NOMO-1 treated with dmso at 0.1 percent for 144 hours (cell line): Measurements from ENCODE around the gene SRD5A3.
A peak's percentile ranks its signal among the peaks of the same experiment; 100 is the strongest.

ENCODE experiments used
- DNase-seq: peaks from one replicate; lab custom pipeline; 2025; ENCODE audit not compliant: unreplicated experiment; lab: John Stamatoyannopoulos, UW

The SRD5A3 gene

DNA sequence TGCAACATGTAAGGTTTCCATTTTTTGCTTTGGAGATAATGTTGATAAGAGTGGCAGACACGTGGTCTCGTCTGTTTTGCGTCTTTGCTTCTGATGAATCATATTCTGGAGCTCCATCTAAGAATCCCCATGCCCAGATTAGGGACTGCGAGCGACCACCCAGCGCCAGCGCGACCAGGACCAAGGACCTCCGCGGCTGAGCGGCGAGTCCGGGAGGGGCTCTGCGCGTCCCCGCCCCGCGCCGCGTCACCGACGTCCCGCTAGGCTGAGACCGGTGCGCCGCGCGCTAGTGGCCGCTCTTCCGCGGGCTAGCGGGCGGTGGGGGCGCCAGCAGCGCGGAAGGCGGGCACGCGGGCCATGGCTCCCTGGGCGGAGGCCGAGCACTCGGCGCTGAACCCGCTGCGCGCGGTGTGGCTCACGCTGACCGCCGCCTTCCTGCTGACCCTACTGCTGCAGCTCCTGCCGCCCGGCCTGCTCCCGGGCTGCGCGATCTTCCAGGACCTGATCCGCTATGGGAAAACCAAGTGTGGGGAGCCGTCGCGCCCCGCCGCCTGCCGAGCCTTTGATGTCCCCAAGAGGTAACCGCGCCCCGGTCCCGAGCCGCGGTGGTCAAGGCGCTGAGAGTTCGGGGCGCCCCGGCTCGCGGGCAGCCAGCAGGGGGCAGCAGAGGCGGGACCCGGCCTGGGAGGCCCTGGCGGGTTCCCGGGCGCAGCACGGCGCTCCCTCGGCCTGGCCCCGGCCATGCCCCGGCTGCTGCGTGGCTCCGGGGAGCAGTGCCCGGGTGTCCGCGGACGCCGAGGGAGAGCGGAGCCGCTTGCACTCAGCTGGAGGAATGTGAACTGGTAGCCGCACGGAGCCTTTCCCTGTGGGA, at the start of gene SRD5A3:
SRD5A3 (plus strand) TSS at position 263 of the 871 bp plus-strand sequence; CDS start at position 358, 95 bp downstream.
- peak; percentile 67 for DNase-seq

- no peak for DNase-seq
These were observed 48.7 kb upstream of the SRD5A3 start for GRCh38 chr4:55297346-55297745.

GRCh38 chr4:55303760-55304165, 42.3 kb upstream of the SRD5A3 start:
- no peak for DNase-seq

- DNase-seq: no peak
These were observed 41.7 kb upstream of the SRD5A3 start for GRCh38 chr4:55304303-55304702.

- no peak for DNase-seq
These were observed 38.0 kb upstream of the SRD5A3 start for GRCh38 chr4:55308071-55308470.

DNA sequence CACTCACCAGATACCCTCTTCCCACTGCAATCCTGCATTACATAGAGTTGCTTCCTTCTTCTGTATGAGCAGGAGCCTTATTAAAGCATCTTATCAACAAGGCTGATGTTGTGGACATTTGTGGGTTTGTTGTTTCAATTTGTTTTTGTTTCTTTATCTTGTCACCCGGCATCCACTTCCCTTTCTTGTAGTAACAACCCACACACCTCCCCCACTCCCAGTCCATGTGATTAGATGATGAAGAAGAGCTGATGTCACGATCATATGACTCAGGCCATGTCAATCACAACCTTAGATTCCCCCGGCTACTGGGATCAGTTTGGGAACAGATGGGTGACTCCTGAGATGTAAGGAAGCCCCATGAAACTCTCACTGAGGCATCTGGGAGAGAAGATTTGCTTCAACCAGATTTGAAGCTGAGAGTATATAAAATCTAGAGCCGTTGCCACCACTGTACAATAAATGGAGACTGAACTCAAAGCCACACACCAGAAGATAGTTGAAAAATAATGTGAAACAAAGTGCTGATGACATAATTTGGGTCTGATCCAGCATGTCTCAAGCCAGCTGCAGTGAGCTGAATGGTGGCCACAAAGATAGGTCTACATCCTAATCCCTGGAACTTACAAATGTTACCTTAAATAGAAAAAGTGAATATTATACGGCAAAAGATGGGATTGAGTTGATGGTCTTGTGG, 34.1 kb upstream of the SRD5A3 start:
- DNase-seq: no peak

- DNase-seq: no peak
These were observed 33.4 kb upstream of the SRD5A3 start for GRCh38 chr4:55312489-55313101.

GRCh38 chr4:55314141-55314820, 31.8 kb upstream of the SRD5A3 start:
- no peak for DNase-seq

DNA sequence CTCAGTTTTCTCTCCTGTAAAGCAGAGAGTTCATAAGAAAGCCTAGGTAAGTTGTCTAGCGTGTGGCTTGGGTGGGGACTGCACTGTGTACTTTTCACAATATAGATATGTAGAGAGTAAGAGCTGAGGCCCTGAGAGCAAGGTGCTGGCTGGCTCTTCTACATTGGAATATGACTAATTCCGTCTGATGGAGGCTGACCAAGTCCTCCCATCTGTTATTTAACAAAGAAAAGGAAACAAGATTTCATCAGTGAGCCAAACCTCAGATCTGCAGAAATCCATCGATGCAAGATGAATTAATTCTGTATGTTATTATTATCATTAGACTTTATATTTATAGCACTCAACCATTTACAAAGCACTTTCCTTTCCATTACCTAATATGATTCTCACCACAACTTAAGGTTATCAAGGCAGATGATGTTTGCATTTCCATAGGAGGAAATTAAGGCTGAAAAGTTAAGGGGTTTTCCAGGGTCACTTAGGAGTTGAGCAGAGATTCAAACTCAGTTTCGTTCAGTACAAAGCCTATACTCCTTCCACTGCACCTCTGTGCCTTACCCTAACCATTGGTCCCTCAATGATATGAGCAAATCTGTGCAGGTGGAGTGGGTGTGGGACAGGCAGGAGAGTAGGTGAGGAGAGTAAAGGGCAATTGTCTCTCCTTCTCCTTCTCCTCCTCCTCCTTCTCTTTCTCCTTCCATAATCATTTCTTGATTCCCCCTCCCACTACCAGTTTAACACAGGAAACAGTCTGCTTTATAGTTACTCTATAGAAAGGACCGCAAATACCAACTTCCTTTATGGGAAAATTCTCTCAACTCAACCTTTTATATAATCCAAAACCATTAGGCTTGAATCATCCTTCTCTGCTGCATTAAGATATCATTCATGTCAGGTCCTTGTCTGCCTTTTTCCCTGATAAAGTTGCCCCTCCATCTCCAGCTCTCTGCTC, 27.6 kb upstream of the SRD5A3 start:
- DNase-seq: no peak

DNA sequence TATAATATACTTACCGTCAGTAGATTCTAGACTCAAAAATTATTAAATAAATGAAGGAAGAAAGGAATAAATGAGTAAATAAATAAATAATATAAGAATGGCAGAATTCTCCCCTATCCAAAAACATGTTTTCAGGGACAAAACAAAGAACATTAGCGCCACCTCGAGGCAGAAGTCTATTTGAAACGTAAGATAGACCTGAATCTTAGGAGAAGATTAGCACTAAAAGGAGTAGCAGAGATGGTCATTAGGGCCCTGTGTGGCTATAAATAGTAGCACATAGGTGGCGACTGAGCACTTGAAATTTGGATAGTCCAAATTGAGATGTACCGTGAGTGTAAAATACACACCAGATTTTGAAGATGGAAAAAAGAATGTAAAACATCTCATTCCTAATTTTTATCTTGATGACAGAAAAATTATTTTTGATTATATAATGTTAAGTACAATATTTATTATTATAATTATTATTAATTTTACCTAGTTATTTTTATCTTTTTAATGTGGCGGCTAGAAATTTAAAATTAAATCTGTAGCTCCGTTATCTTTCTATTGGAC, 24.3 kb upstream of the SRD5A3 start:
- DNase-seq: peak; percentile 61

- DNase-seq: no peak
These were observed 22.7 kb upstream of the SRD5A3 start for GRCh38 chr4:55323375-55323774.

- DNase-seq: no peak
These were observed 19.4 kb upstream of the SRD5A3 start for GRCh38 chr4:55326629-55327028.

GRCh38 chr4:55329012-55329411, 17.0 kb upstream of the SRD5A3 start:
- no peak for DNase-seq

DNA sequence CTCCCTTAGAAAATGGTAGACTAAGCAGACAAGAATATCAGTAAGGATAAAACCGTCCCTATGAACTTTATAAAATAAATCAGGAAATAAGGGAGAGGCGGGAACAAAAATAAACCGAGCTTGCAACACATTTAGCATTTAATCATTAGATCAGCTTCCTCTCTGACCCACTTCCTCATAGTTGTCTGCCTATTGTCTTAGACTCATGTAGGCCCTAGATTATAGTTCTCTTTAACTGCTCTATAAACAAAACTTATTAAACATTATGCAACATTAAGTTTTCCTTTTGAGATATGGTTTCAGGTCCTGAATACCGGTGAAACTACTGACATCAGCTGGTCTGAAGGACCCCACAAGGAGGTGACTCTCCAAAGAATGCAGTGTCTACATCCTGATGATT, 15.8 kb upstream of the SRD5A3 start:
- peak; percentile 61 for DNase-seq

DNA sequence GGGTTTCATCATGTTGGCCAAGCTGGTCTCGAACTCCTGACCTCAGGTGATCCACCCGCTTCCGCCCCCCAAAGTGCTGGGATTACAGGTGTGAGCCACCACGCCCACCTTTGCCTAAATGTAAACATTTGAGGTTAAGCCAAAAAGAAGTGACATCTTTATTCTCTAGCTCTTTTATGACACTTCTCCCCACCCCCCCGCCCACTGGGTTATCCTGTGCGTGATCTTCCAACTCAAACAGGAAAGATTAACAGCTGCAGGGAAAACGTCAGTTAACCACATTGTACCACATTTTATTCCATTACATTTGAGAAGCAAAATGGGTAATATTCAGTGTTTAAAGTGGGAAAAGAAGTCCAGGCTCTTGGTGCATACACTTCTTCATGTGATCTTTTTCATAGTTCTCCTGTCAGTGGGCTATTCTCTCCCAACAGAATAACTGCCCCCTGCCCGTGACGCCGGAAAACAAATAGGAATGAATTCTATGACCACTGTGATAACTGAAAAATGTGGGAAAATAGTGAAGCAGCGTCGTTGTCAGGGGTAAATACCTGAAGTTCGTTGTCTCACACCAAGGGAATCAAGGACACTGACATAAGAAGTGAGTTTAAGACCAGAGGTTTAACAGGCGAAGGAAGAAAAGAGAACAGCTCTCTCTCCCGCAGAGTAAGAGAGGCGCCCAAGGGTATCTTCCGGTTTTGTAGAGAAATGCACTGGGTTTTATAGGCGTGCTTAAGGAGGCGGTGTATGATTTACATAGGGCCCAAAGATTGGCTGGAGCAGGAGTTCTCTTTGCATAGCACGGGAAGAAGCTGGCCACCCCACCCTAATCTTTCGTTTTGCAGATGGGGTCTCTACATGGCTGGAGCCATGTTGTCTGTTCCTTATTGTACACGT, 9.7 kb upstream of the SRD5A3 start:
- DNase-seq: peak; percentile 81

- no peak for DNase-seq
These were observed 8.1 kb upstream of the SRD5A3 start for GRCh38 chr4:55337944-55338343.

GRCh38 chr4:55338486-55338885, 7.6 kb upstream of the SRD5A3 start:
- DNase-seq: no peak

GRCh38 chr4:55340266-55340665, 5.8 kb upstream of the SRD5A3 start:
- no peak for DNase-seq

DNA sequence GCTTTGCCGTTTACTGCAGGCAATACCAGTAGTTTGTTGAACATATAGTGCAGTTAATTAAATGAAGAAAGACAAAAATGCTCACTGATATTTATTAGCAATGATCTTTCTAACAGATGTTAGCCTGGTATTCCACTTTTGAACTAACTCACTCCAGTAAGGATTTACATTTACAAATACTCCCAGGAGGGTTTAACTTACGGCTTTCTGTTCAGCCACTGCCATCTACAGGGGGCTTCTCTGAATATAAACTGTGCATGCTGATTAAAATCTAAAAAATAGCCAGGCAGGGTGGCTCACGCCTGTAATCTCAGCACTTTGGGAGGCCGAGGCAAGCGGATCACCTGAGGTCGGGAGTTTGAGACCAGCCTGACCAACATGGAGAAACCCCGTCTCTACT, 2.2 kb upstream of the SRD5A3 start:
- DNase-seq: no peak
